ENCODE measurements around the gene CEBPE. TPM values are rescaled to one million over a fixed set of nuclear protein-coding genes. Genes with fewer than 3 reads are reported as not detected.

Gene CEBPE
- total RNA-seq, 1 experiment from 2014 or later: not detected

DNA sequence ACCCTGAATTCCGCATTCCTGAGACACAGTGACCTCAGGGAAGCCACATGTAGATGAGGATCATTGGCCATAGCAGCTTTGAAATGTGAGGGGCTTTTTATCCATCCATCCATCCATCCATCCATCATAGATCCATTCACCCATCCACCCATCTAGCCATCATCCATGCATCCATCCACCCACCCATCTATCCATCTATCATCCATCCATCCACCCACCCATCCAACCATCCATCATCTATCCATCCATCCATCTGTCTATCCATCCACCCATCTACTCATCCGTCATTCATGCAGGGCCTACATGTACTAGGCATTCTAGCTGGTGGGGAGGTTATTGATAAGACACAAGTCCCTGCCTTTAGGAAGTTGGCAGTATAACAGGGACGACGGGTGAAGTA is 27.9 kb upstream of the CEBPE start:
- ChIA-PET RAD21 (ENCODE audit: low non-redundant PET in 1 of 2, low total read pairs in 2 of 2, uncharacterized antibody in 2 of 2, unreplicated experiment in 2 of 2) (no interaction called here), CTCF (no interaction called here), POLR2A (no interaction called here)
- DNase-seq (ENCODE audit: low read depth, low spot score) (no peak), ATAC-seq (no peak)
- Histone ChIP-seq H4K20me1 (ENCODE audit: insufficient read depth) (no peaks in the 10 kb centered on the region), H3K27me3 (ENCODE audit: insufficient read depth, low read length) (no peaks in the 10 kb centered on the region), H3K9me3 (ENCODE audit: control insufficient read depth in 1 of 2, insufficient read depth in 1 of 2, low read depth in 1 of 2, low read length in 2 of 2) (no peaks in the 10 kb centered on the region), H3K4me1 (ENCODE audit: control insufficient read depth in 1 of 2, insufficient read depth in 2 of 2, low read length in 2 of 2) (peaks cover 0 to 2% of the 10 kb centered on the region in 2 experiments; a peak in 2 of 4 replicates), H3K9ac (ENCODE audit: low read length) (no peak overlapping the region), H3K36me3 (ENCODE audit: control insufficient read depth in 1 of 2, insufficient read depth in 2 of 2, low read length in 2 of 2) (no peaks in the 10 kb centered on the region), H3K27ac (ENCODE audit: low read depth, low read length) (no peak overlapping the region), H3K4me3 (replicated peaks in 1 of 2; ENCODE audit: low read depth in 1 of 2, low read length in 2 of 2) (no peak overlapping the region), H3K4me2 (ENCODE audit: low read length) (no peak overlapping the region), H3K9me2 (ENCODE audit: insufficient read depth) (no peaks in the 10 kb centered on the region), H2AFZ (ENCODE audit: low read depth, low read length, poor library complexity, severe bottlenecking) (no peak overlapping the region), H3K79me2 (ENCODE audit: insufficient read depth, low read length) (no peaks in the 10 kb centered on the region)
- TF ChIP-seq YY1 (IDR thresholded peaks at IDR 0.05; ENCODE audit: extremely low read depth, insufficient replicate concordance, low read depth, low read length) (no peak), MAX (IDR thresholded peaks at IDR 0.05) (no peak), CBX3 (IDR thresholded peaks at IDR 0.05; ENCODE audit: low read depth) (no peak), POLR2A (IDR thresholded peaks at IDR 0.05; ENCODE audit: borderline replicate concordance, extremely low read depth, insufficient read depth, insufficient read length) (no peak), SIN3A (IDR thresholded peaks at IDR 0.05; ENCODE audit: low read depth) (no peak), CEBPB (IDR thresholded peaks at IDR 0.05; ENCODE audit: low read depth) (no peak), FOSL1 (IDR thresholded peaks at IDR 0.05; ENCODE audit: low read depth) (no peak), JUND (IDR thresholded peaks at IDR 0.05) (no peak), ZFX (IDR thresholded peaks at IDR 0.05) (no peak), RAD21 (IDR thresholded peaks at IDR 0.05; ENCODE audit: low read depth) (no peak), ATF3 (IDR thresholded peaks at IDR 0.05) (no peak), EGR1 (IDR thresholded peaks at IDR 0.05; ENCODE audit: low read depth) (no peak), ELF1 (IDR thresholded peaks at IDR 0.05; ENCODE audit: borderline replicate concordance, low read depth) (no peak), SRF (IDR thresholded peaks at IDR 0.05; ENCODE audit: low read depth) (no peak), ZNF274 (IDR thresholded peaks at IDR 0.05; ENCODE audit: low read depth, low read length) (no peak), EZH2phosphoT487 (IDR thresholded peaks at IDR 0.05; ENCODE audit: borderline replicate concordance) (no peak), POLR2AphosphoS5 (IDR thresholded peaks at IDR 0.05; ENCODE audit: low read depth, low read length) (no peak), ZBTB33 (IDR thresholded peaks at IDR 0.05; ENCODE audit: extremely low read depth, insufficient replicate concordance, low read length) (no peak), CTCF (IDR thresholded peaks at IDR 0.05 in 2 of 3, conservative IDR thresholded peaks at IDR 0.05 in 1 of 3; ENCODE audit: borderline replicate concordance in 1 of 3, insufficient read depth in 1 of 3, low read depth in 2 of 3, low read length in 2 of 3) (no peak)
- TF ChIP-seq, protein P1, sequence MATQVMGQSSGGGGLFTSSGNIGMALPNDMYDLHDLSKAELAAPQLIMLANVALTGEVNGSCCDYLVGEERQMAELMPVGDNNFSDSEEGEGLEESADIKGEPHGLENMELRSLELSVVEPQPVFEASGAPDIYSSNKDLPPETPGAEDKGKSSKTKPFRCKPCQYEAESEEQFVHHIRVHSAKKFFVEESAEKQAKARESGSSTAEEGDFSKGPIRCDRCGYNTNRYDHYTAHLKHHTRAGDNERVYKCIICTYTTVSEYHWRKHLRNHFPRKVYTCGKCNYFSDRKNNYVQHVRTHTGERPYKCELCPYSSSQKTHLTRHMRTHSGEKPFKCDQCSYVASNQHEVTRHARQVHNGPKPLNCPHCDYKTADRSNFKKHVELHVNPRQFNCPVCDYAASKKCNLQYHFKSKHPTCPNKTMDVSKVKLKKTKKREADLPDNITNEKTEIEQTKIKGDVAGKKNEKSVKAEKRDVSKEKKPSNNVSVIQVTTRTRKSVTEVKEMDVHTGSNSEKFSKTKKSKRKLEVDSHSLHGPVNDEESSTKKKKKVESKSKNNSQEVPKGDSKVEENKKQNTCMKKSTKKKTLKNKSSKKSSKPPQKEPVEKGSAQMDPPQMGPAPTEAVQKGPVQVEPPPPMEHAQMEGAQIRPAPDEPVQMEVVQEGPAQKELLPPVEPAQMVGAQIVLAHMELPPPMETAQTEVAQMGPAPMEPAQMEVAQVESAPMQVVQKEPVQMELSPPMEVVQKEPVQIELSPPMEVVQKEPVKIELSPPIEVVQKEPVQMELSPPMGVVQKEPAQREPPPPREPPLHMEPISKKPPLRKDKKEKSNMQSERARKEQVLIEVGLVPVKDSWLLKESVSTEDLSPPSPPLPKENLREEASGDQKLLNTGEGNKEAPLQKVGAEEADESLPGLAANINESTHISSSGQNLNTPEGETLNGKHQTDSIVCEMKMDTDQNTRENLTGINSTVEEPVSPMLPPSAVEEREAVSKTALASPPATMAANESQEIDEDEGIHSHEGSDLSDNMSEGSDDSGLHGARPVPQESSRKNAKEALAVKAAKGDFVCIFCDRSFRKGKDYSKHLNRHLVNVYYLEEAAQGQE (IDR thresholded peaks at IDR 0.05; ENCODE audit: low read depth): no peak
- no TSS peak for BruUV-seq (replicated peaks)
- intact Hi-C loops (cut with micrococcal nuclease): no loop called here
